Activated T-cell treated with anti-CD3 and anti-CD28 coated beads, Interleukin-2, amount 50 U/mL, for 48 hours (primary cell): ENCODE data around the gene CAMKMT.

Experiments
- DNase-seq, 2 experiments: peaks; one replicate each; pipeline ENCODE4 v3.0.0-alpha.2; 2020

The CAMKMT gene

DNA sequence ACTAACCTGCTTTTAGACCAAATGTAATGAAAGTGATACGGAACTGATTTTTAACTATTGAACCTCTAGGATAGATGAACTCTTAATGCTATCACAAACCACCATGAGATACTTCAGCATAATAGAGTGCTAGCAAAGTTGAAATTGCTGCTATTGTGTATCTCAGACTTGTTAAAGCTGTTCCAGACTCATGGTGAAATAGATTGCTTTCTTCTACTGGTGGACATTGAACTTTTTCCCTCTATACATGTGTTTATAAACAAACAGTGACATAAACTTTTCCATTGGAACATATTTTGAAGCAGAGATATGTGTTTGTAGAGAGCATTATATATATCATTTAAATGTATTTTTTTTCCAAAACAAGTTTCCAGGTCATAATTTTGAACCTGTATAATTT, 157.3 kb downstream of the CAMKMT start:
- no peak for DNase-seq

DNA sequence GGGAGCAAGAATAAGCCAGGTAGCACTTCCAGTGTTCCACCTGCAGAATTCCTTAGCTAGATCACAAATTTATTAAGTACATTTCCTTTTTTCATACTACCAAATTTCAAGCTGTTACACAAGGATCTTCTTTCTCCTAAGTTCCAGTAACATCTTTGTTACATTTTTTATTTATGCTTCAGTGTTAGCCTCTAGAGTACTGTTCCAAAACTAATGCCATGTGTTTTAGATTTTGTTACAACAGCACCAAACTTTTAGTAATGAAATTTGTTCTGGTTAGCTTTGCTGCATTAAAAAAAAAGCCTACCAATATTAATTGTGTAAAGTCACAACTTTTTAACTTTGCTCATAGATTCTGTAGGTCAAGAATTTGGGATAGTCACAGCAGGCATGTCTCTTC, 161.1 kb downstream of the CAMKMT start:
- no peak for DNase-seq

DNA sequence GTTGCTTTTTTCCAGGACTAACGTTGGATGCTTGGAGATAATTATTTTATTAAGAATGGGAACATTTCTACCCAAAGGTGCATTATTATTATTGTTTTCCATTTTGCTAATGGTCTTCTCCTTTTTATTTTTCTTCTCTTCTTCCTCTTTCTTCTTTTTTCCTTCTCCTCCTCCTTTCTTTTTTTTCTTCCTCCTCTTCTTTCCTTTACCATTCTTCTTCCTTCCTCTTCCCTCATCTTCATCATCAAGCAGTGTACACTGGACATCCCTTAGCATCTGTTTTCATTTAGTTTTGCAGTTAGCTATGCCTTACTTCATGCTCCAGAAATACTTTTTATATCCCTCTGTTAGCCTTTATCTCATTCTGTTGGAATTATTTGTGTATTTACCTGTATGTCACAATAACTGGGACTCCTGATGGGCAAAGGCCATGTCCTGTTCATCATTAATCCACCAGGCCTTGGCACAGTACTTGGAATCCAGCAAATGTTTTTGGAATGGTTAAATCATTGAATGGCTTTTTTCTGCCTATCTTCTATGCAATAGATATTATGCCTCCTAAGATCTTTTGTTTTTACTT, 162.7 kb downstream of the CAMKMT start:
- no peak for DNase-seq

DNA sequence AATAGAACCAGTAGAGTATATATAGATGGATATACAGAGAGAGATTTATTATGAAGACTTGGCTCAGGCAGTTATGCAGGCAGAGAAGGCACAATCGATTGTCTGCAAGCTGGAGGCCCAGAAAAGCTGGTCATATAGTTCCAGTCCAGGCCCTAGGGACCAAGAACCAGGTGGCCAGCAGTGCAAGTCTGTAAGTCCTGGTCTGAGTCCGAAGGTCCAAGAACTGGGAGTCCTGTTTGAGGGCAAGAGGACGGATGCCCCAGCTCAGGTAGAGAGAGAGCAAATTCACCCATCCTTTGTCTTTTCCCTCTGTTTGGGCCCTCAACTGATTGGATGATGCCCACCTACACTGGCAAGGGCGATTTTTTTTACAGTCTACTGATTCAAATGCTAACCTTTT, 164.6 kb downstream of the CAMKMT start:
- DNase-seq = no peak

DNA sequence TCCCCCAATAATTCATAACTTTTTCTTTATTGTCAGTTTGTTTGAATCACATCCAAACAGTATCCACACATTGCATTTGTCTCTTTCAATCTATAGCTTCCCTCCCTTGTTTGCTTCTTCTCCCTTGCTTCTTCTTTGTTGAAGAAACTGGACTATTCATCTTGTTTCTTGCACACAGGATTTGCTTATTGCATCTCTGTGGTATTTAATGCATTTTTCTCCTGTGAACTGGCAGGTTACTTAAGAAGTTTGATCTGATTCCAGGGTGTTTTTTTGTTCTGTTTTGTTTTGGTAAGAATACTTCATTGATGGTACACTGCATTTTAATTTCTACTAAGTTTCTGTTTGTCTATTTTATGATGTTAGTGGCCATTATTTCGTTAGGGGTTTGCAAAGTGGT, 166.8 kb downstream of the CAMKMT start:
- no peak for DNase-seq

DNA sequence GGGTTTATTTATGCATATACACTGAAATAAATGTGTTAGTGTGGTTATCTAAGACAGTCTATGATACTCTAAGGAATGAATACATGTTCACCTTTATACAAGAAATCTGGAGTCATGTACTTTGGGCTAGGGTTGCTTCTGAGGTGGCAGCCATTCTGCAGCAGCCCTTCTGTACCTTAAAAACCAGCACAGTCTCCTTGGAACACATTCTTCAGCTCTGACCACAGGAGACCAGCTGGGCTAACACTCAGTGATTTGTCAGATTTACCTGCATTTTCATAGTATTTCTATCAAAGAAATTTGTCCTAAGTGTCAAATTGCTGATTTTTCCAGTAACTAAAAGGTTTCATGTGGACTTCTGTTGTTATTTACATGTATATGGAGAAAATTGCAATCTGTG, 167.7 kb downstream of the CAMKMT start:
- DNase-seq = no peak

DNA sequence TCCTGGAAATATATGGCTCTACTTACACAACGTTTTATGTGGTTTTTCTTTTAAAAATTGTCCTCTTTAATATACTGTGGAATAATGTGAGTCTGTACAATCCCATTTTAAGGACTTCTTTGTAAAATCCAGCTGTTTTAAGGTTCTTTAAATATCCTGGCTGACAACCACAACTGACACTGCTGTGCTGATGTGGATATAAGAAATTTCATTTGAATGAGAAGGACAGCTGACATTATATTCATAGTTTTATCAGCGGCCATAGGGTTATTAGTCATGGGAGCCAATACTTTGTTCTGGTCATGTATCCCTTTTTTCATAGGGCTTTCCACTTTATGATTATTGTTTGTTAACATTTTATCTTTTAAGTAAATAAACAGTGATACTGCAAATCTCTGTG, 169.5 kb downstream of the CAMKMT start:
- no peak for DNase-seq

DNA sequence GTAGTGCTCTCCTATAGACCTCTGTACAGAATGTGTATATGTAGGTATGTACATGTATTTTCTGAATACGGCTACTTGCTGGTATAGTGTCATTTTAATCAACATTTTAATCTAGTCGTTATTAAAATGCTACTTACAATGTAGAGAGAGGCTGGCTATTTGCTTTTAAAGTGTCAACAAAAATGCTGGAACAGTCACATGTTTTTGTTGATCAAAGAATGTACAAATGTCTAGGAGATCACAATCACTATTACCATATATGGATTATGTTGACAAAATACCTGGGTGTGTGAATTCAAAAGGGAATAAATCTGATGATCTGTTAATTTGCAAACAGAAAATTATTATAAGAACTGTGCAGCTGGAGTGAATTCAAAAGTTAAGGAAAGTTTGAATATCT, 170.3 kb downstream of the CAMKMT start:
- DNase-seq = no peak

DNA sequence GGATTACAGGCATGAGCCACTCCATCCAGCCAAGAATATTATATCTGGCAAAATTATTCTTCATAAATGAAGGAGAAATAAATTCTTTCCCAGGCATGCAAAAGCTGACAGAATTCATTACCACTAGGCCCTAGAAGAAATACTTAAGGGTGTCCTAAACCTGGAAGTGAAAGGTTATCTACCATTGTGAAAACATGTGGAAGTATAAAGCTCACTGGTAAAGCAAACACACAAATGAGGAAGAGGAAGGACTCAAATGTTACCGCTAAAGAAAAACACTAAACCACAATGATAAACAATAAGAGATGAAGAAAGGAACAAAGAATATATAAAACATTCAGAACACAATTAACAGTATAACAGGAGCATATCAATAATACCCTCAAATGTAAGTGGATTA, 171.8 kb downstream of the CAMKMT start:
- DNase-seq = no peak

DNA sequence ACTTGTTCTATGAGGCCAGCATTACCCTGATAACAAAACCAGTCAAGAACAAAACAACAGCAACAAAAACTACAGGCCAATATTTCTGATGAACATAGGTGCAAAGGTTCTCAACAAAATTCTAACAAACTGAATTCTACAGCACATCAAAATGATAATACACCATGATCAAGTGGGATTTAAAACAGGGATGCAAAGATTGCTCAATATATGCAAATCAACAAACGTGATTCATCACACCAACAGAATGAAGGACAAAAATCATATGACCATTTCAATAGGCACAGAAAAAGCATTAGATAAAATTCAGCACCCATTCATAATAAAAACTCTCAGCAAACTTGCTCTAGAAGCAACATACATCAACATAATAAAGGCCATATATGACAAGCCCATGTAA, 173.6 kb downstream of the CAMKMT start:
- no peak for DNase-seq

DNA sequence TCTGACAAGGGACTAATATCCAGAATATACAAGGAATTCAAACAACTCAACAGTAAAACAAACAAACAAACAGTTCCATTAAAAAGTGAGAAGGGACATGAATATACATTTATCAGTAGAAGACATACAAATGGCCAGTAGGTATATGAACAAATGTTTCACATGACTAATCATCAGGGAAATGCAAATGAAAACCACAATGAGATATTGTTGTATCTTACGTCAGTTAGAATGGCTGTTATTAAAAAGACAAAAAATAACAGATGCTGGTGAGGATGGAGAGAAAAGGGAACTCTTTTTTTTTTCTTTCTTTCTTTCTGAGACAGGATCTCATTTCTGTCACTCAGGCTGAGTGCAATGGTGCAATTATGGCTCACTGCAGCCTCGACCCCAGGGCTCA, 175.5 kb downstream of the CAMKMT start:
- DNase-seq = no peak

DNA sequence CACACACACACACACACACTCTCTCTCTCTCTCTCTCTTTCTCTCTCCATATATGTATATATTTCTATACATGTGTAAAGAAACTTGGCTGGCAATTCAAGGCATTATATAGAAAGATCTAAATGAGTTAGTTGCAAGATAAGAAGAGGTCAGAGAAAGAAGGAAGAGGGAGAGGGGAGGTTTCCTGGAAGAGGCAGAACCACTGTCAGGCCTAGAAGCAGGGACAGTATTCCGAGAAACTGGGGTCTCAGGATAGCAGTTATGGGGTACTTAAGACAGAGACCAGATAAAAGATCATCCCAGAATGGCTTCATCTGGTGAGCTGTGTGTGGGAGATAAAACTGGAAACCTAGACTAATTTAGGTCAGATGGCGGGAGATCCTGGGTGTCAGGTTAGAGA, 180.8 kb downstream of the CAMKMT start:
- no peak for DNase-seq

DNA sequence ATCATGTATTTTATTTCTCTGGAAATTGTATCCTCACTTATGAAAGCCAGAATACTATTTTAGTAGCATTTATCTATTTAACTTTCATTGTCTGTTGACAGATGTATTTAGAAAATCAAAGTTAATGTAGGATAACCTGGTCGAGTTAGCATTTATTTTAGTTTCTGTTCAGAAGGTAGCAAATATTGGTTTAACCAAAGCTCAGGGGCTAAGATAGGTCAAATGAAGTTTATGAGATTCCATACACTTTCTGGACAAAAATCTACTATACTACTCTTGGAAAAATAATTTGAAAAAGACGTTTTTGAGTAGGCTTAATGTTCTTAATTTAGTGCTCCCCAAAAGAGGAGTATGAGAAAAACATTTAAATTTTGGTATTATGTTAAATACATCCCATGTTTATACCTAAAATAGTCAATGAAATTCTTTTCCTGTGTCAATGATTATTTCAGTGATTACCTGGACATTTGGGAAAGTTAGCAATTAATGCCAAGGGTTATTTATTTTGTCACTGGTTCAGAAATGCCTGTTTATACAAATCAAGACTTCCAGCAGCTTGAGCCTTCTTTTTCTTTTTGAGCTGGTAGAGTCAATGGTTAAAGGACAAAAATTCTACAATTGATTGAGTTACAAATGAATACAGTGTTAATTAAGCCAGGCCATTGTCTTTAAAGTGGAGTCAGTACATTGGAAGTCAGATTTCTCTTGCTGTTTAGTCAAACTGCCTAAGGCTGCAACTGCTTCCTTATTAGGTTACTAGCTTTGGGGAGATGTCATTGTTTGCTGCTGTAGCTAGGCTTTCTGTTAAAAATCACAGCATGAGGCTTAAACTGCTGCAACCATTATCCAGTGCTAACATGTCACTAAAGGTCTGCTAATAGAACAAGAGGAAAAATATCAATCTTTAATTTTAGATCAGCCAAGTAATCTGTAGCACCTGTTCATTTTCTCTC, 182.3 kb downstream of the CAMKMT start:
- DNase-seq = no peak

DNA sequence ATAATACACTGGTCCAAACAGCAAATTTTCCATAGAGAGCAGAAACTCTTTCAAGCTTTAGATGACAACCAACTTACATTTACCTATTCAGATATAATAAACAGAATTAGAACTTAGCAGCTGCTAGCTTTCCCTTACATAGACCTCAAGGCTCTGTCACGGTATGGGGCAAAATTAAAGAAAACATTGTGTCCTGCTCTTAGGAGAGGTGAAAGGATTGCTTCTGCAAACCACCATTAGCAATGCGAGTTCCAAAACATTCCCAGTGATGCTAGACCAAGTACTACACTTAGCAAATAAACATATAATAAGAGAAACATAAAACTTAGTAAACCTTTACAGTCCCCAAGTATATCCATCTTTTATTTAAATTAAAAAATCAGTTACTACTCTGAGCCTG, 183.3 kb downstream of the CAMKMT start:
- DNase-seq = no peak

DNA sequence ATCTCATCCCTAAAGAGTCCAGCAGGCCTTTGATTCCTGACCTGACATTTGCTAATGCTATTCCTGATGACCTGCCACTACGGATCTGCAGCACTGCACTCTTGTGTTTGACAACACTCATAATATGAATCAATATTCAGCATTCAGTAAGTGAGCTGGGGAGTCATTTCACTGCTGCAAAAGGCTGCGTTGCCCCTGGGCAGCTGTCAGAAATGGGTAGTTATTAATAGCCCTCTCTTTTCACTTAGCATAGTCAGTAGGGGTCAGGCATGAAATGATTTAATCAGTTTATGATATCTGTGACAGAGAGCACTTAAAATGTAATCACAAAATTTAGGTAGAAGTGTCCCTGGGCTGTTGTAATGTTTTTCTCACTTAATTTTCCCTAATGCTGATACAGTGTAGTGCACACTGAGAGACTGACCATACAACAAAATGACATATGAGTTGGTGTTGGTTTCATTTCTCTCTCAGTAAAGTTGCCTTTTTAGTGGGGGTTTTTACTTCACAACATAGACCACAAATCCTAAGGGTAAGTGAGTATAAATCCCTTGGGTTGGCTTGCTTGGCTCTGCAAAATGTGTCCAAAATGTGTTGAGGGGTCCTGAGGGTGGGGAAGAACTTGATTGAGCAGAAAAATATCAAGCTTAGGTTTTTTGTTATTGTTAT, 184.8 kb downstream of the CAMKMT start:
- no peak for DNase-seq

DNA sequence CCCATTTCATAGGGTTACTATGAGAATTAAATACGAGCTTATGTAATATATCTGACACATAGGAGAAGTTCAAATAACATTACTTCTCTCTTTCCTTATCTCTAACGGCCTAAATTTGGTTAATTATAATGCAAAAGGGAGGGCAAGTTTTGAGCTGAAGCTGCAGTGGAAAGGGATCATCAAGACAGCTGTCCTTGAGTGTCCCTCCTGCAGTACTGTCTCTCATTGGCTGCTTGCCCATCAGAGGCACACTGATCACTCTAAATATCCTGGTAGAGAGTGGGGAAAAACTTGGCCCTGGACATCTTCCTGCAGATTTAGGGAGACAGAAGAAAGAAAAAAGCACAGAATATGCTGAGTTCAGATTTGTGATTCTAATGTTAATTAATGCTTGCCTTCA, 186.0 kb downstream of the CAMKMT start:
- DNase-seq = no peak

DNA sequence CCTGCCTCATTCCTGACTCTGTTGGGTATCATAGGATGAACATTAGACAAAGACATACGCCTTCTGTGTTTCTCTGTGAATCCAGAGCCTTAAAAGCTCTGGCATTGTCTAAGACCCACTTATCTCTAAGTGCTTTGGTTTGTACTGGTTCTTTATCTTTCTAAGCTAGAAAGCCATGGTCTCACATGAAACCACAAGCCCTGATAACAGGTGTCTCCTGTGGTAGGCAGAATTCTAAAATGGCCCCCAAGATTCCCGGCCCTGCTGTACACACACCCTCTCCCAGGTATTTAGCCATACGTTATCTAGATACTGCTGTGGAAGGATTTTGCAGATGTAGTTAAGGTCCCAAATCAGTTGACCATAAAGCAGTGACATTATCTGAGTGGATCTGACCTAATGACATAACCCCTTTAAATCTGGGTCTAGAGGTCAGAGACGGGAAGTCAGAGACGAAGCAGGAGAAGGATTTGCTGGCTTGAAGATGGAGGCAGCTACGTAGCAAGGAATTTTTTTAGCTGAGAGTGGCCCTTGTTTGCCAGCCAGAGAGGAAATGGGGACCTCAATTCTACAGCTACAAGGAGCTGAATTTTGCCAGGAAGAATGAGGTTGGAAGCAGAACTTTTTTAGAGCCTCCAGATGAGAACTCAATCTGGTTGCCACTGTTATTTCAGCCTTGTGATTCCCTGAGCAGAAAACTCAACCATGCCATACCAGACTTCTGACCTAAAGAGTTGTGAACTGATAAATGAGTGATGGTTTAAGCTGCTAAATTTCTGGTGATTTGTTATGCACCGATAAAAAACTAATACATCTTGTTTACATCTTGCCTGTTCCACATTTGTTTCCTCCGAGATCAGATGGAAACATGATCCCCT, 186.7 kb downstream of the CAMKMT start:
- DNase-seq = no peak

DNA sequence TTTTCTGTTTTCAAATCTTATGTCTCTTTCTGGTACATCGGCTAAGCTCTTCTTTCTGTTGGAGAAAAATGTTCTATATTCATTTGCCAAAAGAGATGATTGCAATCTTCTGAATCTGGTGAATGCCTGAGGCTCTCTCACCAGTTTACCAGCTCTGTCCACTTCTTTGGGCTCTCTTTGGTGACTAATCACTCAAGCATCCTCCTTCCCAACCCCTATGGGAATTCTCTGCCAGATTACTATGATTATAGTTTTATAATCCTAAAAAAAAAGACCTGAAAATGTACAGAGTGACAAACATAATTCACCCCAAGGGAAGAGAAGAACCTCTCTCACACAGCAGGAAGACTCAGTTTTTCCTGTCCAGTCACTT, 187.3 kb downstream of the CAMKMT start:
- no peak for DNase-seq

DNA sequence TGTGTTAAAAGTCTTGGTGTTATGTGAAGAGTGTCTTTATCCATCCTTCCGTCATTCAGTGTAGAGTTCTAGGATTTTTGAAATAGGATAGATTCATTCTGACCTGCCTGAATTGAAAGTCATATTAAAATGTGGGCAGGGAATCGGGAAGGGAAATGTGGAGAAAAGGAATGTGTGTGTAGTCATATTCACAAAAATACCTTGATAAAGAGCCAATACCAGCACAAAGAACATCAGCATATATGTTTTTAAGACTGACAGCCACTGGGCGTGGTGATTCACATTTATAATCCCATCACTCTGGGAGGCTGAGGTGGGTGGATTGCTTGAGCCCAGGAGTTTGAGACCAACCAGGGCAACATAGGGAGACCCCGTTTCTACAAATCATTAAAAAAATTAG, 188.1 kb downstream of the CAMKMT start:
- DNase-seq = no peak

DNA sequence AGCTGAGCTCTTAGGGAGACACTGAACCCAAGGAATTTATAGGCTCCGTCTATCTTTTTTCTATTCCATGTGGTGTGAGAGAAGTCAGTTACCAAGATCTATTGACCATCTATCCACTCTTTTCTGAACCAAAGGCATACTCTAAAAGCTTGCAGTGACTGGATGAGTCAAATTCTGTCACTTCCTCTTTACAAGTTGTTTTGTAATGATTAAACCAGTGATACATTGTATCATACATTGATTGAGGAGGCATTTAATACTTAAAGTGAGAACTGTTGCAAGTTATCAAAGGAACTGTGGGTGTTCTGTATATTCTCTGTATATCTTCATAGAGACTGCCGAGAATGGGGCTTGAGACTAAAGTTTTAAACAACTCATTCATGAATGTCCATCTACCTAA, 188.8 kb downstream of the CAMKMT start:
- no peak for DNase-seq

DNA sequence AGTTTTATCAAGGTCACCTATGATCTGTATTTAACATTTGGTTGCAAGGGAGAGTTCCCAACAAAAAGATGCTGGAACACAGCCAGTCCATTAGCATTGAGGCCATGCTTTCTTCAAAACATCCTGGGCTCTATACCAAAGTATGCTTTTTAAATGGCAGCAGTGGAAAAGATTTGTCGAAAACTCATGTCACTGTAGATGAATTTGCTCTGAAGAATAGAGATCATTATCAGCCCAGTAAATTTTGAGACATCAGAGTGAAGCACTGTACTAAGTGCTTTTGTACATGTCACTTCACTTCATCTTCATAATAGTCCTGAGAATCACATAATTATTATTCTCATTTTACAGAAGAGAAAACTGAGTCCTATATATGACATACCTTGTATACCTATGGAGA, 189.8 kb downstream of the CAMKMT start:
- DNase-seq = no peak

DNA sequence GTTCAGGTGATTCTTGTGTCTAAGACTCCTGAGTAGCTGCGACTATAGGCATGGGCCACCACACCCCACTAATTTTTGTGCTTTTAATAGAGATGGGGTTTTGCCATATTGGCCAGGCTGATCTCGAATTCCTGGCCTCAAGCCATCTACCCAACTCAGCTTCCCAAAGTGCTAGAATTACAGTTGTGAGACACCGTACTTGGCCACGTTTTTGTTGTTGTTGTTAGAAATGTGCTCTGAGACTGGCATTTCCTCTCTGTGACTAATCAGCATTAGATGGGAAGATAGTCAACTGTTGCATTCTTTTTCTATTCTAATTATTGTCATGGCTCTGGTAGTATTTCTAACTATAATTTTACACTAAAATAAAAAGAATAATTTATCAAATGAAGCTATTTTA, 191.7 kb downstream of the CAMKMT start:
- DNase-seq = no peak

DNA sequence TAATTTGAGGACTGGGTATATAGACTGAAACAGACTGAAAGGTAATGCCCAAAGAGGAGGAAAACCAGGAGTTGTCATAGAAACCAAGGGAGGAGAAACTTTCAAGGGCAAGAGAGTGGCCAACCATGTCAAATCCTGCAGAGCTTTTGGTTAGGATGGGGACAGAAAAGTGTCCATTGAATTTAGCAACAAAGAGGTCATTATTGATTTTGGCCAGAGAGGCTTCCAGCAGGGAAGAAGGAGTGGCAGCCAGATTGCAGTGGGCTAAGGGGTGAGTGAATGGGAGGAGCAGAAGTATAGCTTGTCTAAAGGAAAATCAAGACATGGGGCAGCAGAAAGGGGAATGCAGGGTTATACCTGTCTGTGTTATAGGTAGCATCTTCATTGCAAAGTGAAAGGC, 194.0 kb downstream of the CAMKMT start:
- DNase-seq = no peak
